CD4-positive, alpha-beta memory T cell (primary cell): ENCODE results near the gene AFAP1. TPM values are rescaled to one million over a fixed set of nuclear protein-coding genes. Genes with fewer than 3 reads are reported as not detected.
A peak's percentile ranks its signal among the peaks of the same experiment; 100 is the strongest.

Experiments used
- CTCF ChIA-PET: fragments of 350-600 bp; sonication (Branson Sonifier 250); formaldehyde crosslinking; loops from one replicate; lab custom pipeline; 2021; ENCODE audit warnings: inconsistent platforms; ENCODE audit not compliant: partially characterized antibody; lab: Charles Lee
- POLR2A ChIA-PET: fragments of 350-600 bp; sonication (Branson Sonifier 250); formaldehyde crosslinking; loops from one replicate; lab custom pipeline; 2021; ENCODE audit not compliant: partially characterized antibody; lab: Charles Lee
- DNase-seq, 5 donors: peaks; one replicate each; pipeline versions ENCODE4 v3.0.0 to v3.0.0-alpha.2; 2020 to 2022; ENCODE audit warnings: mixed read lengths in 1 of 5
- H3K27ac ChIP-seq: one replicate; pipeline ENCODE4 v1.7.0; 2013; ENCODE audit warnings: low read depth, low read length
- H3K27me3 ChIP-seq: 2 replicates; pipeline ENCODE4 v1.7.0; 2013; ENCODE audit warnings: mild to moderate bottlenecking, low read length, moderate library complexity; ENCODE audit not compliant: insufficient read depth
- H3K36me3 ChIP-seq: 2 replicates; pipeline ENCODE4 v1.7.0; 2013; ENCODE audit warnings: mild to moderate bottlenecking, low read length, moderate library complexity; ENCODE audit not compliant: insufficient read depth
- H3K4me1 ChIP-seq: 2 replicates; pipeline ENCODE4 v1.7.0; 2013; ENCODE audit warnings: mild to moderate bottlenecking, low read length, moderate library complexity; ENCODE audit not compliant: insufficient read depth
- H3K4me3 ChIP-seq, 2 donors: one replicate each; pipeline ENCODE4 v1.7.0; 2013; ENCODE audit warnings: low read length in 2 of 2, mild to moderate bottlenecking in 1 of 2
- H3K9me3 ChIP-seq, 2 donors: one replicate each; pipeline ENCODE4 v1.7.0; 2013; ENCODE audit warnings: low read length in 2 of 2, control low read depth in 1 of 2; ENCODE audit not compliant: control insufficient read depth in 1 of 2
- H3K27ac Mint-ChIP-seq, 7 donors: one replicate each; pipeline ENCODE4 v1.8.0; 2020 to 2021; ENCODE audit warnings: mixed read lengths in 7 of 7, mild to moderate bottlenecking in 6 of 7, inconsistent platforms in 3 of 7, moderate library complexity in 3 of 7
- H3K27me3 Mint-ChIP-seq, 2 donors: one replicate each; pipeline ENCODE4 v1.8.0; 2020 to 2021; ENCODE audit warnings: mixed read lengths in 2 of 2
- H3K36me3 Mint-ChIP-seq, 2 donors: one replicate each; pipeline ENCODE4 v1.8.0; 2020 to 2021; ENCODE audit warnings: mixed read lengths in 2 of 2, inconsistent platforms in 1 of 2, mild to moderate bottlenecking in 1 of 2
- H3K4me1 Mint-ChIP-seq, 4 donors: one replicate each; pipeline ENCODE4 v1.8.0; 2020 to 2021; ENCODE audit warnings: mixed read lengths in 4 of 4, mild to moderate bottlenecking in 1 of 4
- H3K4me3 Mint-ChIP-seq, 8 donors: one replicate each; pipeline ENCODE4 v1.8.0; 2020 to 2021; ENCODE audit warnings: mixed read lengths in 8 of 8, mild to moderate bottlenecking in 7 of 8, moderate library complexity in 6 of 8, inconsistent platforms in 3 of 8
- H3K9me3 Mint-ChIP-seq, 8 donors: one replicate each; pipeline ENCODE4 v1.8.0; 2020 to 2021; ENCODE audit warnings: mixed read lengths in 8 of 8, mild to moderate bottlenecking in 5 of 8, inconsistent platforms in 3 of 8, moderate library complexity in 1 of 8
- intact Hi-C: fragments of 100-400 bp; cut with micrococcal nuclease; formaldehyde crosslinking; loops from one replicate; pipeline ENCODE4 v1.15.1; 2023
- polyA plus RNA-seq, 2 donors: library from polyadenylated mRNA; unstranded; fragments of 300-500 nt; fragmentation: Illumina TruSeq; gene quantifications; one replicate each; pipeline ENCODE4 v1.2.3, GENCODE V29; 2021
- total RNA-seq, 2 experiments: library from RNA; stranded (reverse); gene quantifications; one replicate each; pipeline ENCODE4 v1.2.3, GENCODE V29; 2021

The AFAP1 gene
- total and polyA plus RNA-seq, 4 experiments from 2014 or later: 0.95 to 21.8 (median 12.6) TPM

DNA sequence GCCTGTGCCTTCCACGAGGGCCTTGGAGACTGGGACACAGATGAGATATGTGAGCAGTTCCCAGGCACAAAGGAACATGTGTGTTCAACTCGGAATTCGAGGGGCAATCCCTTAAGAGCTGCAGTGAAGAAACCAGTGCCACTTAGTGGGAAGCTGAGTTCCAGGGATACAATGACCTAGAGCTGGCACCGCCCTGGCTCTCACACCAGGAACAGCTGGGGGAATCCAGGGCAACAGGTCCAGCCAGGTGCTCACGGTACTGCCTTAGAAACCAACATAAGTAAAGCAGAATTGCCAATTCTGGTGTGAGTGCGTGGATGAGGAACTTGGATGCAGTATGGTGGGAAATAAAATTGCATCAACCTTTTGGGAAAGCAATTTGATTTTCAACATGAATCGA lies 122.9 kb downstream of the AFAP1 start:
- no peak overlapping the region for H3K4me3 Mint-ChIP-seq
- H3K27me3 ChIP-seq: no peaks in the 10 kb centered on the region
- no peak for DNase-seq
- no peak overlapping the region for H3K4me3 ChIP-seq
- peaks cover 49 to 70% of the 10 kb centered on the region in 2 donors for H3K36me3 Mint-ChIP-seq
- ChIA-PET CTCF (interaction anchor here (1.7 to 2.8 kb wide), 3 partner anchors 12 to 27 kb away, joined by 5 to 10 read pairs (median 7); no protein-coding TSS in a partner anchor), POLR2A (no interaction called here)
- no peaks in the 10 kb centered on the region for H3K9me3 ChIP-seq
- H3K4me1 Mint-ChIP-seq: peaks cover 0 to 7% (median under 1%) of the 10 kb centered on the region in 4 donors
- no peaks in the 10 kb centered on the region for H3K4me1 ChIP-seq
- H3K27ac Mint-ChIP-seq: peak overlapping the region in 2 of 7 donors; percentile 9 to 55
- peaks cover 0 to 1% (median 0%) of the 10 kb centered on the region in 8 donors for H3K9me3 Mint-ChIP-seq
- intact Hi-C loops: no loop called here
- peaks cover 6% of the 10 kb centered on the region for H3K36me3 ChIP-seq
- no peaks in the 10 kb centered on the region for H3K27me3 Mint-ChIP-seq
- H3K27ac ChIP-seq: no peak overlapping the region

- H3K4me3 Mint-ChIP-seq: no peak overlapping the region
- no peaks in the 10 kb centered on the region for H3K27me3 Mint-ChIP-seq
- Histone ChIP-seq H3K4me3 (no peak overlapping the region), H3K27me3 (no peaks in the 10 kb centered on the region), H3K9me3 (no peaks in the 10 kb centered on the region), H3K27ac (no peak overlapping the region), H3K4me1 (no peaks in the 10 kb centered on the region), H3K36me3 (peaks cover 6% of the 10 kb centered on the region)
- no peak for DNase-seq
- ChIA-PET POLR2A (no interaction called here), CTCF (interaction anchor here (1.0 to 1.7 kb wide), 3 partner anchors 9 to 13 kb away, joined by 3 to 5 read pairs (median 5); no protein-coding TSS in a partner anchor)
- peaks cover 0 to 1% (median 0%) of the 10 kb centered on the region in 8 donors for H3K9me3 Mint-ChIP-seq
- H3K36me3 Mint-ChIP-seq: peaks cover 49 to 68% of the 10 kb centered on the region in 2 donors
- H3K4me1 Mint-ChIP-seq: peaks cover 0 to 6% (median under 1%) of the 10 kb centered on the region in 4 donors
- no peak overlapping the region for H3K27ac Mint-ChIP-seq
- intact Hi-C loops: no loop called here
Observed at GRCh38 chr4:7815981-7816380, 123.7 kb downstream of the AFAP1 start.

GRCh38 chr4:7815562-7815961 lies 124.1 kb downstream of the AFAP1 start:
- no peak overlapping the region for H3K4me3 Mint-ChIP-seq
- H3K27ac ChIP-seq: no peak overlapping the region
- no peak overlapping the region for H3K4me3 ChIP-seq
- no peaks in the 10 kb centered on the region for H3K27me3 ChIP-seq
- H3K27me3 Mint-ChIP-seq: no peaks in the 10 kb centered on the region
- POLR2A ChIA-PET: no interaction called here
- H3K27ac Mint-ChIP-seq: no peak overlapping the region
- intact Hi-C loops: no loop called here
- peaks cover 0 to 6% (median under 1%) of the 10 kb centered on the region in 4 donors for H3K4me1 Mint-ChIP-seq
- no peaks in the 10 kb centered on the region for H3K9me3 ChIP-seq
- H3K36me3 ChIP-seq: peaks cover 6% of the 10 kb centered on the region
- peaks cover 49 to 68% of the 10 kb centered on the region in 2 donors for H3K36me3 Mint-ChIP-seq
- CTCF ChIA-PET: interaction anchor here (1.0 to 1.7 kb wide), 3 partner anchors 9 to 13 kb away, joined by 3 to 5 read pairs (median 5); no protein-coding TSS in a partner anchor
- H3K4me1 ChIP-seq: no peaks in the 10 kb centered on the region
- H3K9me3 Mint-ChIP-seq: peaks cover 0 to 1% (median 0%) of the 10 kb centered on the region in 8 donors
- no peak for DNase-seq

DNA sequence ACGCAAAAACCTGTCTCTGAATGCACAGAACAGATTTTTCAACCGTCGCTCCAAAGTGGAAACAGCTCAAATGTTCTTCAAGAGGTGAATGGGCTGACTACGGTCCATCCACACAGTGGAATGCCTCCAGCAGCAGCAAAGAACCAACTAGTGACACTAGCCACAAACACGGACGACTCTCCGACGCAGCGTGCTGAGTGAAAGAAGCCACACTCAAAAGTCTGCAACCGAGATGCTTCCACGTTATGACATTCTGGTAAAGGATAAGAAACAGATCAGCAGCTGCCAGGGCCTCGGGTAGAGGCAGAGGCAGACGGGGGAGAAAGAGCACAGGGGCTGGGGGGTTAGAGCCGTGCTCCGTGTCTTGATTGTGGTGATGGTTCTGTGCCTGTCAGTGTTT lies 125.2 kb downstream of the AFAP1 start:
- H3K4me1 ChIP-seq: no peaks in the 10 kb centered on the region
- no peak overlapping the region for H3K4me3 Mint-ChIP-seq
- no peaks in the 10 kb centered on the region for H3K9me3 ChIP-seq
- peaks cover 0 to 1% (median 0%) of the 10 kb centered on the region in 8 donors for H3K9me3 Mint-ChIP-seq
- intact Hi-C loops: no loop called here
- peaks cover 9% of the 10 kb centered on the region for H3K36me3 ChIP-seq
- no peak overlapping the region for H3K27ac ChIP-seq
- no peak overlapping the region for H3K27ac Mint-ChIP-seq
- DNase-seq: no peak
- no peaks in the 10 kb centered on the region for H3K27me3 ChIP-seq
- peaks cover 51 to 63% of the 10 kb centered on the region in 2 donors for H3K36me3 Mint-ChIP-seq
- ChIA-PET POLR2A (no interaction called here), CTCF (interaction anchor here (2.0 kb wide), 1 partner anchor 10 kb away, joined by 12 read pairs; no protein-coding TSS in a partner anchor)
- no peaks in the 10 kb centered on the region for H3K27me3 Mint-ChIP-seq
- H3K4me1 Mint-ChIP-seq: peaks cover 0 to 2% (median under 1%) of the 10 kb centered on the region in 4 donors
- no peak overlapping the region for H3K4me3 ChIP-seq

- no peaks in the 10 kb centered on the region for H3K27me3 Mint-ChIP-seq
- peak overlapping the region in 1 of 7 donors; percentile 10 for H3K27ac Mint-ChIP-seq
Observed at GRCh38 chr4:7813674-7814073, 126.0 kb downstream of the AFAP1 start.

DNA sequence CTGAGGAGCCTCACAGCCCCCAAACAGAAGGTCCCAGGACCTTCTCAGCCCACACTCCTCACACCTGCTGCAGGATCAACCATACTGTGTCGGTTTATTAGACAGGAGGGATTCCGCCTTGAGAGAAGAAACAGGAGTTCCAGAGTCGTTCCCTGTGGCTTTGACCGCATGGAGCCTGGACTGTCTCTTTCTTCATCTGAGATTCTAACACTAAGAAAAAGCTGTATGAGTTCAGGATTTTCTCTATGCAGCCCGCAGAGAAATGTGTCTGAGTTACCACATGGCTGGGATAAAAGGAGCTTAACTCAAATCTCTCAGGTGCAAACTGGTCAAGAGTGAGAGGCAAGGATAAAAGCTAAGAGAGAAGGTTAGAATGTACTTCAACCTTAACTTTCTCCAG lies 126.7 kb downstream of the AFAP1 start:
- H3K9me3 Mint-ChIP-seq: peaks cover 0 to 1% (median 0%) of the 10 kb centered on the region in 8 donors
- CTCF ChIA-PET: interaction anchor here (1.2 to 2.0 kb wide), 3 partner anchors 8 to 31 kb away, joined by 4 to 12 read pairs (median 8); no protein-coding TSS in a partner anchor

More at GRCh38 chr4:7813674-7814073, 126.0 kb downstream of the AFAP1 start:
- ChIA-PET POLR2A (no interaction called here), CTCF (interaction anchor here (1.2 to 2.0 kb wide), 2 partner anchors 9 to 30 kb away, joined by 4 to 12 read pairs; no protein-coding TSS in a partner anchor)
- intact Hi-C loops: no loop called here
- H3K4me3 ChIP-seq: no peak overlapping the region
- no peak for DNase-seq
- Mint-ChIP-seq H3K36me3 (peaks cover 53 to 64% of the 10 kb centered on the region in 2 donors), H3K4me1 (peaks cover 0 to 2% (median 0%) of the 10 kb centered on the region in 4 donors), H3K4me3 (no peak overlapping the region), H3K9me3 (peaks cover 0 to 1% (median 0%) of the 10 kb centered on the region in 8 donors)
- no peaks in the 10 kb centered on the region for H3K9me3 ChIP-seq
- peaks cover 11% of the 10 kb centered on the region for H3K36me3 ChIP-seq
- no peaks in the 10 kb centered on the region for H3K4me1 ChIP-seq
- no peaks in the 10 kb centered on the region for H3K27me3 ChIP-seq
- H3K27ac ChIP-seq: no peak overlapping the region

DNA sequence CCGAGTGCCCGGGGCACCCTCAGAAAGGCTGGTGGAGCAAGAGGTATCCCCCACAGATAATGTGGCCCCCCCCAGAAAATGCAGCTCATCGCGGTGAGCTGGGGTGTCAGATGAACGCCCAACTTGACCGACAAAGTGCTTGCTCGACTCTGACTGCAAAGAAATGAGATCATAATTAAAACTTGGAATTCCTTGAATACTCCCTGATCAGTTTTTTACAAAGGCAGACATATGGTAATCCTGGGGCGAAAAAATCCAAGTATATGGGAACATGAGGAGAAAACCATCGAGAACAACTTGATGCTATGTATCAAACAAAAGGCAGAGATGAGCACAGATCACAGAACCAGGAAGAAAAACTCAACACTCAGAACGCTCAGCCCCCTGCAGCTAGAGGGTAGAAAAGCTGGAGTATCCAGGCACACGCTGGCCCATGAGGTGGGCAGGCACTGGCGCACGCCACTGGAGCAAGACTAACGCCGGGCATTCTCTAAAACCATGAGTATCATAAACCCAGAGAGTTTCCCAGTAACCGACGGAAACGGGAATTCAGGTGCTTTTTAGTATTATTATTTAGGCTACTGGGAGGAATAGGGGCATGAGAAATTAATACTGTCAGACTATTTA lies 127.3 kb downstream of the AFAP1 start:
- ChIA-PET CTCF (interaction anchor here (2.0 kb wide), 2 partner anchors 8 to 11 kb away, joined by 8 to 12 read pairs; no protein-coding TSS in a partner anchor), POLR2A (no interaction called here)
- H3K27ac Mint-ChIP-seq: peak overlapping the region in 1 of 7 donors; percentile 64
- peaks cover 0 to under 1% (median 0%) of the 10 kb centered on the region in 8 donors for H3K9me3 Mint-ChIP-seq
- Histone ChIP-seq H3K4me1 (no peaks in the 10 kb centered on the region), H3K27ac (no peak overlapping the region), H3K4me3 (no peak overlapping the region), H3K36me3 (peaks cover 19% of the 10 kb centered on the region), H3K9me3 (no peaks in the 10 kb centered on the region), H3K27me3 (no peaks in the 10 kb centered on the region)
- intact Hi-C loops: no loop called here
- DNase-seq: no peak
- H3K4me1 Mint-ChIP-seq: peaks cover 0 to 2% (median 0%) of the 10 kb centered on the region in 4 donors
- peaks cover 52 to 66% of the 10 kb centered on the region in 2 donors for H3K36me3 Mint-ChIP-seq
- H3K4me3 Mint-ChIP-seq: no peak overlapping the region
- H3K27me3 Mint-ChIP-seq: no peaks in the 10 kb centered on the region

More for the DNA sequence above, 126.7 kb downstream of the AFAP1 start:
- Histone ChIP-seq H3K9me3 (no peaks in the 10 kb centered on the region), H3K27ac (no peak overlapping the region), H3K4me3 (no peak overlapping the region), H3K36me3 (peaks cover 18% of the 10 kb centered on the region), H3K27me3 (no peaks in the 10 kb centered on the region), H3K4me1 (no peaks in the 10 kb centered on the region)
- intact Hi-C loops: no loop called here
- Mint-ChIP-seq H3K27me3 (no peaks in the 10 kb centered on the region), H3K4me1 (peaks cover 0 to 2% (median 0%) of the 10 kb centered on the region in 4 donors), H3K4me3 (no peak overlapping the region), H3K36me3 (peaks cover 54 to 65% of the 10 kb centered on the region in 2 donors), H3K27ac (no peak overlapping the region)
- POLR2A ChIA-PET: no interaction called here
- DNase-seq: no peak
